WTC11 (cell line): ENCODE results near the gene LY6G6F.

ENCODE experiments used
- CTCF ChIP-seq: fragments of 200-600 bp; IDR thresholded peaks from 2 replicates; pipeline ENCODE4 v1.8.0; 2022; ENCODE audit warnings: antibody characterized with exemption
- SMAD3 ChIP-seq: sonication (generic); formaldehyde crosslinking; IDR thresholded peaks from 2 replicates; pipeline ENCODE4 v1.8.0; 2022; ENCODE audit warnings: missing genetic modification reagents, mild to moderate bottlenecking, borderline replicate concordance
- STAT6 ChIP-seq: sonication (generic); formaldehyde crosslinking; conservative IDR thresholded peaks from 2 replicates; pipeline ENCODE4 v1.8.1; 2023; ENCODE audit warnings: mild to moderate bottlenecking, low read depth, missing genetic modification reagents, moderate library complexity

- TF ChIP-seq STAT6 (CRISPR knock-in tag) (no peak), SMAD3 (no peak), CTCF (no peak; the same call in 1 of the 2 replicates)
Measured at GRCh38 chr6:31681135-31681671, 25.5 kb upstream of the LY6G6F start.
